Osteoblast (primary cell): Measurements from ENCODE around the gene MRPS31. TPM values are rescaled to one million over a fixed set of nuclear protein-coding genes. Genes with fewer than 3 reads are reported as not detected.
A peak's percentile ranks its signal among the peaks of the same experiment; 100 is the strongest.
"Not testable (repeated sequence)": the region's sequence is repeated elsewhere in the genome, so short reads cannot be mapped to it uniquely, and the experiment has no call there.

ENCODE experiments used
- DNase-seq: peaks from one replicate; pipeline ENCODE4 v3.0.0; 2011; ENCODE audit warnings: low spot score, mixed read lengths; ENCODE audit not compliant: insufficient read length; ENCODE audit errors: missing footprints
- H2AFZ ChIP-seq: 2 replicates; pipeline ENCODE4 v1.6.0; 2011; ENCODE audit warnings: mild to moderate bottlenecking, low read length
- H3K27ac ChIP-seq: 2 replicates; pipeline ENCODE4 v1.5.1; 2011; ENCODE audit warnings: mild to moderate bottlenecking, low read depth, low read length, moderate library complexity
- H3K27me3 ChIP-seq: 2 replicates; pipeline ENCODE4 v1.6.0; 2012; ENCODE audit warnings: mild to moderate bottlenecking, control low read depth, inconsistent platforms, low read length, moderate library complexity; ENCODE audit not compliant: insufficient read depth
- H3K36me3 ChIP-seq: 2 replicates; pipeline ENCODE4 v1.5.1; 2011; ENCODE audit warnings: mild to moderate bottlenecking, low read length, control low read depth, moderate library complexity; ENCODE audit not compliant: insufficient read depth
- H3K4me1 ChIP-seq: 2 replicates; pipeline ENCODE4 v1.5.1; 2011; ENCODE audit warnings: mild to moderate bottlenecking, low read length, control low read depth, moderate library complexity; ENCODE audit not compliant: insufficient read depth
- H3K4me2 ChIP-seq: 2 replicates; pipeline ENCODE4 v1.6.0; 2011; ENCODE audit warnings: mild to moderate bottlenecking, low read length; ENCODE audit not compliant: insufficient read depth
- H3K4me3 ChIP-seq: fragments of 200-600 bp; sonication (generic); 3 replicates; pipeline ENCODE4 v1.5.1; 2012; ENCODE audit warnings: mild to moderate bottlenecking, low read length, inconsistent platforms; ENCODE audit not compliant: insufficient read depth
- H3K79me2 ChIP-seq: 2 replicates; pipeline ENCODE4 v1.6.0; 2012; ENCODE audit warnings: mild to moderate bottlenecking, low read length, control low read depth, inconsistent platforms; ENCODE audit not compliant: insufficient read depth
- H3K9me3 ChIP-seq: 2 replicates; pipeline ENCODE4 v1.5.1; 2011; ENCODE audit warnings: low read depth, low read length, control low read depth
- H4K20me1 ChIP-seq: 2 replicates; pipeline ENCODE4 v1.6.0; 2012; ENCODE audit warnings: mild to moderate bottlenecking, low read length, control low read depth; ENCODE audit not compliant: insufficient read depth
- CTCF ChIP-seq: IDR thresholded peaks from 2 replicates; pipeline ENCODE4 v1.5.1; 2011; ENCODE audit warnings: mild to moderate bottlenecking, low read depth, low read length, moderate library complexity; ENCODE audit errors: extremely low read depth
- total RNA-seq: library from RNA; depleted of rRNA; stranded (reverse); fragments of >200 nt; gene quantifications from 2 replicates; pipeline ENCODE4 v1.2.3, GENCODE V29; 2012

MRPS31 gene
- total RNA-seq, 1 donor = 13.4 TPM

- Histone ChIP-seq H3K36me3 (peaks cover 11% of the 10 kb centered on the region), H3K27ac (no peak overlapping the region), H2AFZ (no peak overlapping the region), H3K9me3 (no peaks in the 10 kb centered on the region), H3K79me2 (peaks cover 8% of the 10 kb centered on the region), H3K27me3 (no peaks in the 10 kb centered on the region), H3K4me2 (no peak overlapping the region), H4K20me1 (no peaks in the 10 kb centered on the region), H3K4me1 (peaks cover 7% of the 10 kb centered on the region), H3K4me3 (no peak overlapping the region)
- no peak for TF ChIP-seq CTCF
- no peak for DNase-seq
Observed at GRCh38 chr13:40793339-40793738, 22.3 kb upstream of the MRPS31 start.

- H3K4me3 ChIP-seq = no peak overlapping the region
- H3K36me3 ChIP-seq = peaks cover 11% of the 10 kb centered on the region
- H3K79me2 ChIP-seq = peaks cover 8% of the 10 kb centered on the region
- peaks cover 8% of the 10 kb centered on the region for H3K4me1 ChIP-seq
- DNase-seq = no peak
- no peak for TF ChIP-seq CTCF
- H3K27me3 ChIP-seq = no peaks in the 10 kb centered on the region
- no peak overlapping the region for H2AFZ ChIP-seq
- H3K4me2 ChIP-seq = no peak overlapping the region
- no peaks in the 10 kb centered on the region for H3K9me3 ChIP-seq
- H4K20me1 ChIP-seq = no peaks in the 10 kb centered on the region
- no peak overlapping the region for H3K27ac ChIP-seq
Observed at GRCh38 chr13:40792284-40793051, 21.5 kb upstream of the MRPS31 start.

GRCh38 chr13:40790154-40790616 lies 19.2 kb upstream of the MRPS31 start:
- no peak for DNase-seq
- no peaks in the 10 kb centered on the region for H3K27me3 ChIP-seq
- no peaks in the 10 kb centered on the region for H4K20me1 ChIP-seq
- peaks cover 8% of the 10 kb centered on the region for H3K79me2 ChIP-seq
- no peaks in the 10 kb centered on the region for H3K9me3 ChIP-seq
- H2AFZ ChIP-seq = peak overlapping the region; percentile 91
- peak overlapping the region; percentile 36 for H3K27ac ChIP-seq
- peak overlapping the region; percentile 83 for H3K4me2 ChIP-seq
- H3K4me3 ChIP-seq = peak overlapping the region; percentile 84
- no peak for TF ChIP-seq CTCF
- peaks cover 6% of the 10 kb centered on the region for H3K36me3 ChIP-seq
- peaks cover 20% of the 10 kb centered on the region for H3K4me1 ChIP-seq

GRCh38 chr13:40789275-40790153 lies 18.5 kb upstream of the MRPS31 start, which contains the start of gene SLC25A15:
Gene SLC25A15 (plus strand): TSS chr13:40789611. CDS start chr13:40793227, 3,616 bp downstream.
- Histone ChIP-seq H3K27ac (peak within 1 kb of the TSS; percentile 51), H4K20me1 (no peaks in the 10 kb centered on the region), H2AFZ (peak within 1 kb of the TSS; percentile 91), H3K36me3 (peaks cover 6% of the 10 kb centered on the region), H3K4me1 (peaks cover 20% of the 10 kb centered on the region), H3K79me2 (peaks cover 8% of the 10 kb centered on the region), H3K4me2 (peak within 1 kb of the TSS; percentile 83), H3K4me3 (peak within 1 kb of the TSS; percentile 84), H3K27me3 (no peaks in the 10 kb centered on the region), H3K9me3 (no peaks in the 10 kb centered on the region)
- DNase-seq = peak; percentile 99
- TF ChIP-seq CTCF = no peak

- H3K27me3 ChIP-seq, H4K20me1 ChIP-seq, H3K9me3 ChIP-seq, H3K36me3 ChIP-seq, H3K79me2 ChIP-seq, DNase-seq: not testable (repeated sequence)
- H2AFZ ChIP-seq = peak overlapping the region; percentile 83
- H3K4me3 ChIP-seq = peak overlapping the region; percentile 84
- peaks cover 20% of the 10 kb centered on the region for H3K4me1 ChIP-seq
- H3K27ac ChIP-seq = peak overlapping the region; percentile 51
- H3K4me2 ChIP-seq = peak overlapping the region; percentile 83
Observed at GRCh38 chr13:40788540-40789274, 17.7 kb upstream of the MRPS31 start.
